ENCODE measurements around the gene CNOT3.

GRCh38 chr19:54183431-54183830 is 45.9 kb downstream of the CNOT3 start:
- TF ChIP-seq EZH2phosphoT487 (IDR thresholded peaks at IDR 0.05; ENCODE audit: unreplicated experiment) = no peak
- no peak for TF ChIP-seq CTCF (conservative IDR thresholded peaks at IDR 0.05; ENCODE audit: low read depth in 2 of 2)
- TF ChIP-seq STAT1 (IDR thresholded peaks at IDR 0.05; ENCODE audit: unreplicated experiment) = no peak
- no peak for TF ChIP-seq EZH2 (IDR thresholded peaks at IDR 0.05; ENCODE audit: low read depth, unreplicated experiment)
- no peak for TF ChIP-seq POLR2AphosphoS5 (IDR thresholded peaks at IDR 0.05; ENCODE audit: low read depth)
- no peak for TF ChIP-seq JUNB (IDR thresholded peaks at IDR 0.05; ENCODE audit: unreplicated experiment)
- no peak for TF ChIP-seq CREB1 (CRISPR knock-in tag; IDR thresholded peaks at IDR 0.05; ENCODE audit: low read depth)
- TF ChIP-seq REST (IDR thresholded peaks at IDR 0.05; ENCODE audit: unreplicated experiment) = no peak
